NCI-H748 (cell line): Measurements from ENCODE around the gene ZNF697.
A peak's percentile ranks its signal among the peaks of the same experiment; 100 is the strongest.
"Not testable (repeated sequence)": the region's sequence is repeated elsewhere in the genome, so short reads cannot be mapped to it uniquely, and the experiment has no call there.

Experiments used
- DNase-seq: peaks from one replicate; lab custom pipeline; 2025; ENCODE audit not compliant: unreplicated experiment; lab: John Stamatoyannopoulos, UW

ZNF697 gene

DNA sequence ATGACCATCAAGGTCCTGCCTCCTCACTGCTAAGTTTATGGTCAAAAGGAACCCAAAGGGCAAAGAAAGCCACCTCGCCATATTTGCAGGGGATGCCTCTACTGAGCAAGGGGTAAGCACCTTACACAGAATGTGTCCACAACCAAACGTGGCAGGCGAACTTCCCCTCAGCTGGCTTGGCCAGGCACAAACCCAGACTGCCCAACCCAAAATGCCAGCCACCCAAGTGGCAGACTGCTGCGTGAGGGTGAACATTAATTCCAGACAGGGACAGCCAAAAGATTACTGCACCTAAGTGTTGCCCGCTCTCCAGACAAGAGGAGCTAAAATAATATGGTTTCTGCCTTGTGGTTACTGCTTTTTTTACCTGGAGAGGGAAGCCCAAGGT, 16.0 kb downstream of the ZNF697 start:
- DNase-seq: no peak

DNA sequence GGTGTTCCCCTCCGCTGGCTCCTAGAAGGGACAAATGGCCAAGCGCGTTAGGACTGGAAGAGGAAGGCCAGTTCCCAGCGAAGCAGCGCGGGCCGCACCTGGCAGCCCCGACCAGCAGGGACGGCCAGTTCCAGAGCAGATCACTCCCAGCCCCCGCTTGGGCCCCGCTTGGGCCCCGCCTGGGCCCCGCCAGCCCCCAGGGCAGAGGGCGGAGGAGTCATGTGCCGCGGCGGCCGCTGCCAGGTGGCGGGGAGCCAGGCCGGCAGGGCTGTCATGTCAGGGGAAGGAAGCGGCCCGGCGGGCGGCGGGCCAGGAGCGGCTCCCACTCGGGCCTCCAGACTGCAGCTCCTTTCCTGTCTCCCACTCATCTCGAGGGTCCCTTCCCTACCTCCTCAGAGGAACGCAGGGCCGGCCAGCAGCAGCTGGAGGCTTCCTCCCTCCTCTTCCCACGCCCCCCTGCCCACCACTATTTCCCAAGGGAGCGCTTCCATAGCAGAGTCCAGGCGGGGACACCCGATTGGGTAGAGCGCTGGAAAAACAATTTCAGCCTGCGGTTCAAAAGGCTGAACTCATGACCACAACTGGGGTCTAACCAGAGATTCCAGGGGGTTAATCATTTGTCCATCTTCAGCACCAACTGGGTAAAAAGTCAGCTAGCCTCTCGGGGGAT, 16.5 kb downstream of the ZNF697 start:
- peak; percentile 45 for DNase-seq

DNA sequence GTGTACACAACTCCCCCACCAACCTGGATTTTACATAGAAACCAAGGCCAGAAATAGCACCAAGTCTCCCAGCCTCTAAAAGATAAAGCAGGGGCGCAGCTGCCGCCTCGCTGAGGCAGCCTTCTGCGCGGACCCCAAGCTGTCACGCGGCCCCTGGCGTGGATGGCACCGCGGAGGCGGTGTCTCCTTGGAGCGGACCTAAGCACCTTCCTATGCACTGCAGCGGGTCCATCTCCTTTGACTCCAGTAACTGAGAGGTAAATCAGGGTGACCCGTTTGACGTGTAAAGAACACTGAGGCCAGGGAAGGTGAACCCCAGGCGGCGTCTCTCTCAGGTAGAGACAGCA, 17.0 kb downstream of the ZNF697 start:
- no peak for DNase-seq

DNA sequence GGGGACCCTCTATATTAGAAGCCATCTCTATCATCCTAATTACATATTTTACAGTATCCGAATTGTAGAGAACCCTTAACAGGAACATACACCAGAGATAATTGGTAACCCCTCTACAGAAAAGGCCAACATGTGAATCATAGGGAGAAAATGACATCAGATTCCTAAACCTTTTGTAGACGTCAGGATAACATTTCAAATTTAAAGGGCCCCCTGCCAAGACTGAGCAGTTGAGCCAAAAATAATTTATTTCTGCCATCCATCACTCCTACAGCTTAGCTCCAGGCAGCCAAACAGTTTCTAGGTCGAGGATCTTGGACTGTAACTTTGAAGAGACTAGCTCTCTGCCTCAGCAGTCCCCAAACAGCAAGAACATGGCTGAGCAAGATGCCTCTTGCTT, 21.2 kb downstream of the ZNF697 start:
- no peak for DNase-seq

DNA sequence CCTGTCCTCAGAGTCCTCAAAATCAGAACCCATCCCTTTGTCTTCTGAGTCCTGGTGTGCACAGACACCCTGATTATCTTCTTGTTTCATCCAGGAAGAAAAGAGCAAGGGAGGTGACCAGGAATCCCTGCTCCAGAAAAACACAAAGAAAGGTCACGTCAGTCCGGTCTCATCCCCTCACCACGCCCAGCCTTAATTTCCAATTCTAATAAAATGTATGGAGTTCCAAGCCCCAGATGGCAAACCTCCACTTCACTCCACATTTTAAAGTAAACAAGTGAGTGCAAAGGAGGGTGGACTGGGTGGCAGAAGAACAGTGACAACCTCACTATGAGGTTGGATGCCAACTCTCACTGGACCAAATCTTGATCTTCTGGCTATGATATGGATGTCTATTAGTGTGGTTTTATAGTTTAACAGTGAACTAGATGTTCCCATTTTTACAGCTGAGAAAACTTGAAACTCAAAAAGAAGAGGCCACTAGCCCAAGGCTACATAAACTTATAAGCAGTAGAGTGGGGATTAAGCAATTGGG, 22.0 kb downstream of the ZNF697 start:
- DNase-seq: no peak

GRCh38 chr1:119623678-119624077, 24.4 kb downstream of the ZNF697 start:
- DNase-seq: no peak

- DNase-seq: no peak
These were observed 24.9 kb downstream of the ZNF697 start for GRCh38 chr1:119623193-119623515.

- no peak for DNase-seq
These were observed 25.5 kb downstream of the ZNF697 start for GRCh38 chr1:119622311-119623192.

- DNase-seq: no peak
These were observed 26.4 kb downstream of the ZNF697 start for GRCh38 chr1:119621705-119622104.

GRCh38 chr1:119617751-119618691, 30.0 kb downstream of the ZNF697 start:
- DNase-seq: no peak

- not testable (repeated sequence) for DNase-seq
These were observed 31.3 kb downstream of the ZNF697 start for GRCh38 chr1:119616748-119617147.

DNA sequence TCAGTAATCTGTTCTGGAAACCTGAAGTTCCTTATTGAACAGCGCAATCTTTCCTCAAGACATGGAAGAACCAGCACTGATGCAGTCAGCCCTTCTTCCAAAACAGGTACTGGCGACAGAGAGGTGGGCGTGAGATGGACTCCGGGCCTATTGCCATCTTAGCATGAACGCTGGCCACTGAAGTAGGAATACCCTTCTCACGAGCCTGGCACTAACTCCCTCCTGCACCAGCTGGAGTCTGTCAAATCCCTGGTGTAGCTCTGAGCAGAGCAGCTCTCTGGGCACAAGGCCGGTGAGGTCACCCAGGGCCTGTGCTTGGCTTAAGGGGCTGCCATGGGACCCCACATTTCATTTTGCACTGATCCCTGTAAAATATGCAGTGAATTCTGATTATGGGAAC, 33.0 kb downstream of the ZNF697 start:
- DNase-seq: not testable (repeated sequence)

- peak; percentile 76 for DNase-seq
These were observed 34.0 kb downstream of the ZNF697 start for GRCh38 chr1:119613769-119614720.

- peak; percentile 81 for DNase-seq
These were observed 36.4 kb downstream of the ZNF697 start for GRCh38 chr1:119611701-119612113.

DNA sequence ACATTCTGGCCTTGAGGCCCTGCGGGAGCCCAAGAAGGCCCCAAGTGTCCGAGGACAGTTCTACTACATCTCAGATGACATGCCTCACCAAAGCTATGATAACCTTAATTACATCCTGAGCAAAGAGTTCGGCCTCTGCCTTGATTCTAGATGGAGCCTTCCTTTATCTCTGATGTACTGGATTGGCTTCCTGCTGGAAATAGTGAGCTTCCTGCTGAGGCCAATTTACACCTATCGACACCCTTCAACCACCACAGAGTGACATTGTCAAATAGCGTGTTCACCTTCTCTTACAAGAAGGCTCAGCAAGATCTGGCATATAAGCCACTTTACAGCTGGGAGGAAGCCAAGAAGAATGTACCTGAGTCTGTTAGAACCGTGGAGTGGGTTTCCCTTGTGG, 39.2 kb downstream of the ZNF697 start:
- not testable (repeated sequence) for DNase-seq

DNA sequence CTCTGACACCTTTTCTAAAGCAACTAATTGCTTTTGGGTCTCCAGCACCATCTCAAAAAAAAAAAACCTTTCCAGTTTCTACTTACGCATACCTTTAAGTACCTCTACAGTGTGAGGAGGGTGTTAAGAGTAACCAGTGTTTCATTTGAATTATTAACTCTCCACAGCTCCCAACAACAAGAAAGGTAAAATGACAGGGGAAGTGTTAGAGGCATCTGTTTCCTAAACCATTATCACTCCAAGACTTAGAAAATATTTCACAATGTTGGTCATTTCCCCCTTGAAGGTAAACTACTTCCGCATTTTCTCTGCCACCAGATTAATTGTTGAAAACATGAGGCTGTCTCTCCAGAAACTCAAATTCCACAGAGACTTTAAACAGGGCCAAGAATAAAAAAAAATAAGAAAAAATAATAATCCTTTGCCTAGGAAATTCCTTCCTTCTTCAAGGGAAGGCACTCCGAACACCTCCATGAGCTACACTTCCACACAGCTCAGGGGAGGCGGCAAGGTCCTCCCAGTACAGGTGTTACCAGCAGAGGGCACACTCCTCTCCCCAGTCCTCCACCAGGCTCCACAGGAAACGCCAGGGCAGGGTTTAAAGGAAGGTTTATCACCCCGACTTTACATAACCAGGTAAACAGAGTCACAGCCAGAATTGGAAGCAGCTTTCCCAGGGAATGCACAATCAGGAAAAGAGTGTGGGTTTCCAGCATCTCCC, 40.8 kb downstream of the ZNF697 start:
- not testable (repeated sequence) for DNase-seq

GRCh38 chr1:119606394-119606793, 41.7 kb downstream of the ZNF697 start:
- no peak for DNase-seq

- no peak for DNase-seq
These were observed 42.4 kb downstream of the ZNF697 start for GRCh38 chr1:119605686-119606085.

DNA sequence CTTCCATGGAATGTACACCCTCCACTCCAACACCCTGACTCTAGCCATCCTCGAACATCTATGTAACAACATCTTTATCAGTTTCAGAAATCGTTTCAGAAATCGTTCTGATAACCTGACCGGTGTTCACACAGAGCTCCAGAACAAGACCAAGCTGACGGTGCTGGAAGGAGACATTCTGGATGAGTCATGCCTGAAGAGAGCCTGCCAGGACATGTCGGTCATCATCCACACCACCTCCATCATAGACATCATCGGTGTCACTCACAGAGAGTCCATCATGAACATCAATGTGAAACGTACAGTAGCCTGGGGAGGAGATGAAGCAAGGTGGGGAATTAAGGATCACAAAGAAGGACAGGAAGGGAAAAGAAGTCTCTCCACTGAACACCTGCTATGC, 43.0 kb downstream of the ZNF697 start:
- DNase-seq: not testable (repeated sequence)
